ENCODE measurements around the gene SDHB.

SDHB gene

DNA sequence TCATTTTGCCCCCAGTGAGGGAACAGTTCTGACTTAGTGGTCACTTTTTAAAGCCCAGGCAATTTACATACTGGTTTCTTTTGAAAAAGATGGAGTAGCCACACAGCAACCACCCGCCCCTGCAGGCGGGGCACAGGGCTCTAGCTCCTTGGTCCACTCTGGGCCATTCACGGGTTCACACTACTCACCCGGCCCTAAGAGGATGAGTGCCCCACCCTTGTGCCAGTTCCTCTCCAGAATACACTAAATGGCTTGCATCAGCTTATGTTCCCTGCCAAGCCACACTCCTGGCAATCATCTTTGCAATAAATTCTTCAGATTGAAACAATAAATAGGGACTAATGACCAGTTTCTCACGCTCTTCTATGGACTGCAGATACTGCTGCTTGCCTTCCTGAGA is 26.4 kb downstream of the SDHB start:
- no peak overlapping the region for H3K4me3 ChIP-seq (ENCODE audit: low read depth, low read length)
- TF ChIP-seq, protein P1, sequence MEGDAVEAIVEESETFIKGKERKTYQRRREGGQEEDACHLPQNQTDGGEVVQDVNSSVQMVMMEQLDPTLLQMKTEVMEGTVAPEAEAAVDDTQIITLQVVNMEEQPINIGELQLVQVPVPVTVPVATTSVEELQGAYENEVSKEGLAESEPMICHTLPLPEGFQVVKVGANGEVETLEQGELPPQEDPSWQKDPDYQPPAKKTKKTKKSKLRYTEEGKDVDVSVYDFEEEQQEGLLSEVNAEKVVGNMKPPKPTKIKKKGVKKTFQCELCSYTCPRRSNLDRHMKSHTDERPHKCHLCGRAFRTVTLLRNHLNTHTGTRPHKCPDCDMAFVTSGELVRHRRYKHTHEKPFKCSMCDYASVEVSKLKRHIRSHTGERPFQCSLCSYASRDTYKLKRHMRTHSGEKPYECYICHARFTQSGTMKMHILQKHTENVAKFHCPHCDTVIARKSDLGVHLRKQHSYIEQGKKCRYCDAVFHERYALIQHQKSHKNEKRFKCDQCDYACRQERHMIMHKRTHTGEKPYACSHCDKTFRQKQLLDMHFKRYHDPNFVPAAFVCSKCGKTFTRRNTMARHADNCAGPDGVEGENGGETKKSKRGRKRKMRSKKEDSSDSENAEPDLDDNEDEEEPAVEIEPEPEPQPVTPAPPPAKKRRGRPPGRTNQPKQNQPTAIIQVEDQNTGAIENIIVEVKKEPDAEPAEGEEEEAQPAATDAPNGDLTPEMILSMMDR (IDR thresholded peaks at IDR 0.05; ENCODE audit: borderline replicate concordance, insufficient read depth, low read depth, low read length) = no peak

DNA sequence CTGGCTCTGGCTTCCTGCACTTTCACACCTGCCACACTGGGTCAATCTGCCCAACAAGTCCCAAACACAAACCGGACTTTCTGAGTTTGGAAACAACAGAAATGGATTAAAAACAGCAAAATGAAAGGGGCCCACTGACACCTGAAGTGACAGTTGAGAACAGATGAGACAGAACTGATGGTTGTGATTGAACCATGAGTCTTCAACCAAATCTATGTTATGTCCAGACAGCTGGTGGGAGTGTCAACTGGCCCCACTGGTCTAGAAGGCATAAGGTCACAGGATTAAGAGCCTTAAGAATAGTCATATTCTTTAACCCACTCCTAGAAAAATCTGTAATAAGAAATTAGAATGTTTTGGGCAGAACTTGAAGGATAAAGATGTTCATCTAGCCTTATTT is 29.1 kb downstream of the SDHB start:
- H3K4me3 ChIP-seq (ENCODE audit: low read depth, low read length) = no peak overlapping the region
- TF ChIP-seq, protein P1 (IDR thresholded peaks at IDR 0.05; ENCODE audit: borderline replicate concordance, insufficient read depth, low read depth, low read length) = no peak

DNA sequence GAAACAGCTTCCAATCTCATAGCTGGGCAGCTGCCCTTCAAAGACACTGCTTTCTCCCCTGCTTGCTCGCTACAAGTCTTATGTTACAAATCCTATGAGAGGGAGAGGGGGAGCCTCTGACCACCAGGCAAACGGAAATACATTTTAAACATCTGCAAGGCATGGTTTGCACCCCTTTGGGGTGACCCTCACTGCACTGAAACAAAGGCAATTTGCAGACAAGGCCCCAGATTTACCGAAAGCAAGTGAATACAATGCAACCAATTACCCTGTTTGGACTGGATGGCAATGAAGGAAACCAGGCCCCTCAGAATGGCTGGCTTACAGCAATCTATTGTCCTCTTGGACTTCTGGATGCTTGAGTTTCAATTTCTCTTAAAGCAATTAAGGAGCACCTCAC is 30.3 kb downstream of the SDHB start:
- TF ChIP-seq, protein P1 (IDR thresholded peaks at IDR 0.05; ENCODE audit: borderline replicate concordance, insufficient read depth, low read depth, low read length) = no peak

DNA sequence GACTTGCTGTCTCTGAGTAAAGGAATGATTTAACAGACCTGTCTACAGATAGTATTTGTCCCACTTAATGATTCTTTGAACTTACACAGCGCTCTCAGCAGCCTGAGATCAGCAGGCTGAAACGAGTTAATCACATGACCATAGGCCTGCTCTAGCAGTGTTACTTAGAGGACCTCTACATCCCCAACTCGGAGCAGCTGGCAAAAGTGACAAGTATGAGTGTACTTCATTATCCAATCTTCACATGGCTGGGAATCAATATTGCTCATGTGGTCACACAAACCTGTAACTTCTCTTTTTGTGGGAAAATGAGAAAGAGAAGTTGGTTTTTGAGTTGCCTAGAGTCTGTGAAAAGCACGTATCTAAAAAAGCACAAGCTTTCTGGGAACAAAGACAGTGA is 30.7 kb downstream of the SDHB start:
- no peak overlapping the region for H3K4me3 ChIP-seq (ENCODE audit: low read depth, low read length)
- TF ChIP-seq, protein P1 (IDR thresholded peaks at IDR 0.05; ENCODE audit: borderline replicate concordance, insufficient read depth, low read depth, low read length) = no peak

More for the DNA sequence above, 30.3 kb downstream of the SDHB start:
- no peak overlapping the region for H3K4me3 ChIP-seq (ENCODE audit: low read depth, low read length)

DNA sequence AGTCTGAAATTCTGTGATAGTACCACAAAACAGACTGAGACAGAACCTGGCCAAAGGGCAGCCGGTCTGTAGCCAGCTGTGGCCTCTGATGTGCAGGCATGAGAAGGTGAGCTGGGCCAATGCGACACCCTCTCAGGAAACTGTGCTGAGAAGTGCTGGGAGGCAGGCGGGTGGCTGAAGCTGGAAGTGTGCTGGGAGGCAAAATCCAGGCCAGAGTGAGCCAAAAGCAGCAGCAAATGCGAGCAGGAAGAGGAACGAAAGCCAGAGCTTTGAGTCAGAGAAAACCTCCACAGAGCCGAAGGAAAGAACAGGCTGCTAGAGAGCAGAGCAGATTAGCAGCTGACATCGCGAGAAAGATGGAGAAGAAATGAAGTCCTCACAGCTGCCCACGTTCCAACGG is 31.9 kb downstream of the SDHB start:
- TF ChIP-seq, protein P1 (IDR thresholded peaks at IDR 0.05; ENCODE audit: borderline replicate concordance, insufficient read depth, low read depth, low read length) = no peak
- no peak overlapping the region for H3K4me3 ChIP-seq (ENCODE audit: low read depth, low read length)

DNA sequence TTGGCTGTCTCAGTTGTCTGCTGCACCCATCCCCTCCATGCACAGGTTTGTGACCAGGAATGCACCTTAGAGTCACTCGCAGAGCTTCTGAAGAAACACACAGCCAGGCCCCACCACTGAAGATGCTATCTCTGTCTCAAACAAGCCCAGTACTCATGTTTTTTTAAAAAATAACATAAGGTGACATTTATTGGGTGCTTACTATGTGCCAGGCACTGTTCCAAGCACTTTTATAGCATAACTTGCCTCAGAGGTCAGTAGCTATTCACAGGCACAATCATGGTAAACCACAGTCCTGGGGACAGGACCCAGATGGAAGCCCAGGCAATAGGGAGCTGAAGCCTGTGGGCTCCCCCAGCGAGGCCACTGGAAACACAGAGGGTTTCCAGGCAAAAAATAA is 33.3 kb downstream of the SDHB start:
- H3K4me3 ChIP-seq (ENCODE audit: low read depth, low read length) = no peak overlapping the region
- TF ChIP-seq, protein P1 (IDR thresholded peaks at IDR 0.05; ENCODE audit: borderline replicate concordance, insufficient read depth, low read depth, low read length) = no peak

DNA sequence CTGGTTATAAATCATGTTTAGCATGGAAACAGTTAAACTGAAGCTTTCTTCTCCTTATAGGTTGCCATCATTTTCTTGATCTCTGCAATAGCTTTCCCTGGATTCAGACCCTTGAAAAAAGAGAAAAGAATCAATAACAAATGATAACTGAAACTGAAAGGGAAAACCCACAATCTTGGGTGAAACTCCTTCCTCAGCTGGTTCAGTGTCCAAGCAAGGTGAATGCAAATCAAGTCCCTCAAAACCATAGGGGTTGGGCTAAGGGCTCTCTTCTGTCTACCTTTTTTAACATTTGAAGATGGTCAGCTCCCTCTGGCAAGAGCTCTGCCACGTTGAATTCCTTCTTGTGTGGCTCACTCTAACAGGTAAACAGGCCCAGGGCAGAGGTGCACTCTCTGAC is 35.0 kb downstream of the SDHB start:
- H3K4me3 ChIP-seq (ENCODE audit: low read depth, low read length) = no peak overlapping the region
- TF ChIP-seq, protein P1 (IDR thresholded peaks at IDR 0.05; ENCODE audit: borderline replicate concordance, insufficient read depth, low read depth, low read length) = no peak
